ENCODE data around the gene NCOA1.
A peak's percentile ranks its signal among the peaks of the same experiment; 100 is the strongest.

Gene NCOA1

DNA sequence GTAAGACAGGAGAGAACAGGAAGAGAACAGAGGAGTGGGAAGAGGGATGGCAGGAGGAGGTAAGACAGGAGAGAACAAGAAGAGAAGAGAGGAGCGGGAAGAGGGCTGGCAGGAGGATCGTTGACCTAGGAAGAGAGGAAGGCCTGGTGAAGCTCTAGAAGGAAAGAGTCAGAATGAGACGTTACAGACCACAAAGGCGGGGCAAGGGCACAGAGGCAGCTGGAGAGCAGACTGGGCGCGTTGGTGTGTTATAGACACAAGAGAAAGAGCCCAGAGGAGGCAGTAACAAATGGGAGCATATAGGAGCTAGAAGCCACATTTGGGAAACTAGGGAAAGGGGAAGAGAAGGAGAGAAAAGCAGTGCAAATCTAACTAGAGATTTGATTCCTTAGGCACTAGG is 275.6 kb downstream of the NCOA1 start:
- no peaks in the 10 kb centered on the region for H3K4me1 ChIP-seq
- no peak overlapping the region for H3K27ac ChIP-seq
- H3K9me3 ChIP-seq = no peaks in the 10 kb centered on the region
- TF ChIP-seq, protein P1, sequence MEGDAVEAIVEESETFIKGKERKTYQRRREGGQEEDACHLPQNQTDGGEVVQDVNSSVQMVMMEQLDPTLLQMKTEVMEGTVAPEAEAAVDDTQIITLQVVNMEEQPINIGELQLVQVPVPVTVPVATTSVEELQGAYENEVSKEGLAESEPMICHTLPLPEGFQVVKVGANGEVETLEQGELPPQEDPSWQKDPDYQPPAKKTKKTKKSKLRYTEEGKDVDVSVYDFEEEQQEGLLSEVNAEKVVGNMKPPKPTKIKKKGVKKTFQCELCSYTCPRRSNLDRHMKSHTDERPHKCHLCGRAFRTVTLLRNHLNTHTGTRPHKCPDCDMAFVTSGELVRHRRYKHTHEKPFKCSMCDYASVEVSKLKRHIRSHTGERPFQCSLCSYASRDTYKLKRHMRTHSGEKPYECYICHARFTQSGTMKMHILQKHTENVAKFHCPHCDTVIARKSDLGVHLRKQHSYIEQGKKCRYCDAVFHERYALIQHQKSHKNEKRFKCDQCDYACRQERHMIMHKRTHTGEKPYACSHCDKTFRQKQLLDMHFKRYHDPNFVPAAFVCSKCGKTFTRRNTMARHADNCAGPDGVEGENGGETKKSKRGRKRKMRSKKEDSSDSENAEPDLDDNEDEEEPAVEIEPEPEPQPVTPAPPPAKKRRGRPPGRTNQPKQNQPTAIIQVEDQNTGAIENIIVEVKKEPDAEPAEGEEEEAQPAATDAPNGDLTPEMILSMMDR (IDR thresholded peaks at IDR 0.05) = no peak
- peaks cover 27 to 77% (median 41%) of the 10 kb centered on the region in 3 donors for H3K36me3 ChIP-seq
- DNase-seq = no peak
- H3K27me3 ChIP-seq = no peaks in the 10 kb centered on the region
- intact Hi-C loops (cut with DNase I; ENCODE audit: low total_unique reads) = no loop called here
- no peak overlapping the region for H3K4me3 ChIP-seq

DNA sequence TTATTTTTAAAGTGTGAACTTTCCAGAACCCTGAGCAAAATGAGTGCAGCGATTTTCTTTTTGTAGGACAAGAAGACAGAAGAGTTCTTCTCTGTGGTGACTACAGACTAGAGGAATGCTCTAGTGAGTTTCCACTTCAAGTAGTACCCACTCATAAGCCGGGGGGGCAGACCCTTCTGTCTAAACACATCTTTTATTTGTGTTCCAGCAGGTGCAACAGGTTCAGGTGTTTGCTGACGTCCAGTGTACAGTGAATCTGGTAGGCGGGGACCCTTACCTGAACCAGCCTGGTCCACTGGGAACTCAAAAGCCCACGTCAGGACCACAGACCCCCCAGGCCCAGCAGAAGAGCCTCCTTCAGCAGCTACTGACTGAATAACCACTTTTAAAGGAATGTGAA is 277.0 kb downstream of the NCOA1 start:
- Histone ChIP-seq H3K9me3 (no peaks in the 10 kb centered on the region), H3K4me3 (no peak overlapping the region), H3K36me3 (peaks cover 20 to 63% (median 35%) of the 10 kb centered on the region in 3 donors), H3K4me1 (no peaks in the 10 kb centered on the region), H3K27ac (no peak overlapping the region), H3K27me3 (no peaks in the 10 kb centered on the region)
- no peak for DNase-seq
- TF ChIP-seq, protein P1 (IDR thresholded peaks at IDR 0.05) = no peak
- intact Hi-C loops (cut with DNase I; ENCODE audit: low total_unique reads) = no loop called here

- Histone ChIP-seq H3K9me3 (no peaks in the 10 kb centered on the region), H3K4me1 (no peaks in the 10 kb centered on the region), H3K4me3 (no peak overlapping the region), H3K36me3 (peaks cover 16 to 58% (median 33%) of the 10 kb centered on the region in 3 donors), H3K27me3 (no peaks in the 10 kb centered on the region), H3K27ac (no peak overlapping the region)
- intact Hi-C loops (cut with DNase I; ENCODE audit: low total_unique reads) = no loop called here
- TF ChIP-seq, protein P1 (IDR thresholded peaks at IDR 0.05) = no peak
- DNase-seq = peak; percentile 47 to 68
These were observed 277.5 kb downstream of the NCOA1 start for GRCh38 chr2:24768601-24769000.

GRCh38 chr2:24771061-24771460 is 280.0 kb downstream of the NCOA1 start:
- H3K9me3 ChIP-seq = no peaks in the 10 kb centered on the region
- H3K36me3 ChIP-seq = peaks cover 0 to 42% (median 19%) of the 10 kb centered on the region in 3 donors
- TF ChIP-seq, protein P1 (IDR thresholded peaks at IDR 0.05) = no peak
- H3K4me1 ChIP-seq = no peaks in the 10 kb centered on the region
- intact Hi-C loops (cut with DNase I; ENCODE audit: low total_unique reads) = no loop called here
- H3K4me3 ChIP-seq = no peak overlapping the region
- no peaks in the 10 kb centered on the region for H3K27me3 ChIP-seq
- no peak for DNase-seq
- no peak overlapping the region for H3K27ac ChIP-seq

GRCh38 chr2:24771764-24772586 is 280.9 kb downstream of the NCOA1 start:
- intact Hi-C loops (cut with DNase I; ENCODE audit: low total_unique reads) = no loop called here
- TF ChIP-seq, protein P1 (IDR thresholded peaks at IDR 0.05) = no peak
- Histone ChIP-seq H3K4me3 (no peak overlapping the region), H3K27ac (no peak overlapping the region), H3K4me1 (no peaks in the 10 kb centered on the region), H3K36me3 (peaks cover 0 to 36% (median 19%) of the 10 kb centered on the region in 3 donors), H3K27me3 (no peaks in the 10 kb centered on the region), H3K9me3 (no peaks in the 10 kb centered on the region)
- no peak for DNase-seq

Data from tibial artery (tissue), 4 donors.